SK-N-SH treated with all-trans-retinoic acid at 6 μM for 48 hours (cell line): Measurements from ENCODE around the gene DNAJC1.

ENCODE experiments used
- ATAC-seq: fragments of 200-7000 bp; cut with Tn5 transposase; 3 replicates; pipeline ENCODE4 v1.9.1; 2020; ENCODE audit warnings: mild to moderate bottlenecking, moderate library complexity
- ARNTL ChIP-seq: fragments of 450-650 bp; formaldehyde crosslinking; IDR thresholded peaks from 2 replicates; pipeline ENCODE4 v1.5.0; 2020; ENCODE audit warnings: low read depth, mild to moderate bottlenecking, moderate library complexity, borderline replicate concordance
- BACH2 ChIP-seq: fragments of 250-450 bp; sonication (Bioruptor Pico); IDR thresholded peaks from 2 replicates; pipeline ENCODE4 v1.9.0; 2021; ENCODE audit warnings: mild to moderate bottlenecking, borderline replicate concordance
- CSDC2 ChIP-seq: fragments of 250-450 bp; sonication (Bioruptor Pico); IDR thresholded peaks from 2 replicates; pipeline ENCODE4 v1.5.0; 2020; ENCODE audit warnings: mild to moderate bottlenecking, moderate library complexity
- ESRRG ChIP-seq: fragments of 250-450 bp; sonication (Bioruptor Pico); IDR thresholded peaks from 2 replicates; pipeline ENCODE4 v1.6.1; 2021; ENCODE audit warnings: mild to moderate bottlenecking
- GLIS3 ChIP-seq: fragments of 250-450 bp; sonication (Bioruptor Pico); IDR thresholded peaks from 2 replicates; pipeline ENCODE4 v1.5.0; 2020; ENCODE audit warnings: mild to moderate bottlenecking, moderate library complexity
- OSR1 ChIP-seq: fragments of 250-450 bp; sonication (Bioruptor Pico); IDR thresholded peaks from 2 replicates; pipeline ENCODE4 v1.8.0; 2022; ENCODE audit warnings: moderate library complexity, mild to moderate bottlenecking, inconsistent platforms
- PPARA ChIP-seq: fragments of 250-450 bp; sonication (Bioruptor Pico); IDR thresholded peaks from 2 replicates; pipeline ENCODE4 v1.5.0; 2020; ENCODE audit warnings: mild to moderate bottlenecking, borderline replicate concordance
- RARB ChIP-seq: fragments of 250-450 bp; sonication (Bioruptor Pico); IDR thresholded peaks from 2 replicates; pipeline ENCODE4 v1.8.0; 2021; ENCODE audit warnings: mild to moderate bottlenecking, moderate library complexity
- SNAI2 ChIP-seq: fragments of 250-450 bp; sonication (Bioruptor Pico); IDR thresholded peaks from 2 replicates; pipeline ENCODE4 v1.5.0; 2020; ENCODE audit warnings: mild to moderate bottlenecking, moderate library complexity
- TCF4 ChIP-seq: fragments of 250-450 bp; sonication (Bioruptor Pico); IDR thresholded peaks from 2 replicates; pipeline ENCODE4 v1.8.0; 2021; ENCODE audit warnings: mild to moderate bottlenecking, moderate library complexity, borderline replicate concordance
- TOX ChIP-seq: fragments of 250-450 bp; sonication (Bioruptor Pico); IDR thresholded peaks from 2 replicates; pipeline ENCODE4 v1.8.0; 2021; ENCODE audit warnings: mild to moderate bottlenecking, moderate library complexity, borderline replicate concordance
- ZC3H10 ChIP-seq: fragments of 250-450 bp; sonication (Bioruptor Pico); IDR thresholded peaks from 2 replicates; pipeline ENCODE4 v1.5.1; 2021; ENCODE audit warnings: mild to moderate bottlenecking, moderate library complexity
- ZFP3 ChIP-seq: fragments of 250-450 bp; sonication (Bioruptor Pico); IDR thresholded peaks from 2 replicates; pipeline ENCODE4 v1.5.0; 2020; ENCODE audit warnings: mild to moderate bottlenecking, moderate library complexity
- ZFP30 ChIP-seq: fragments of 450-650 bp; formaldehyde crosslinking; IDR thresholded peaks from 2 replicates; pipeline ENCODE4 v1.5.0; 2022; ENCODE audit warnings: mild to moderate bottlenecking, moderate library complexity
- ZNF565 ChIP-seq: fragments of 450-650 bp; formaldehyde crosslinking; conservative IDR thresholded peaks from 2 replicates; pipeline ENCODE4 v1.5.0; 2020; ENCODE audit warnings: low read depth, mild to moderate bottlenecking, moderate library complexity
- ZNF8 ChIP-seq: fragments of 450-650 bp; formaldehyde crosslinking; IDR thresholded peaks from 2 replicates; pipeline ENCODE4 v1.5.0; 2020; ENCODE audit warnings: mild to moderate bottlenecking, moderate library complexity
- TF ChIP-seq, protein P1 (sequence below): fragments of 250-450 bp; sonication (Bioruptor Pico); IDR thresholded peaks from 2 replicates; pipeline ENCODE4 v1.5.0; 2020; ENCODE audit warnings: mild to moderate bottlenecking, moderate library complexity
- TF ChIP-seq, protein P2 (sequence below): fragments of 250-450 bp; sonication (Bioruptor Pico); IDR thresholded peaks from 2 replicates; pipeline ENCODE4 v1.8.0; 2021; ENCODE audit warnings: low read depth, mild to moderate bottlenecking, moderate library complexity, borderline replicate concordance
- TF ChIP-seq, protein P3 (sequence below): fragments of 250-450 bp; sonication (Bioruptor Pico); IDR thresholded peaks from 2 replicates; pipeline ENCODE4 v1.5.1; 2020; ENCODE audit warnings: low read depth, mild to moderate bottlenecking, moderate library complexity
- TF ChIP-seq, protein P4 (sequence below): fragments of 250-450 bp; sonication (Bioruptor Pico); IDR thresholded peaks from 2 replicates; pipeline ENCODE4 v1.5.1; 2021; ENCODE audit warnings: mild to moderate bottlenecking, moderate library complexity
- TF ChIP-seq, protein P5 (sequence below): fragments of 250-450 bp; sonication (Bioruptor Pico); IDR thresholded peaks from 2 replicates; pipeline ENCODE4 v1.8.0; 2020; ENCODE audit warnings: mild to moderate bottlenecking, moderate library complexity, borderline replicate concordance

DNAJC1 gene

DNA sequence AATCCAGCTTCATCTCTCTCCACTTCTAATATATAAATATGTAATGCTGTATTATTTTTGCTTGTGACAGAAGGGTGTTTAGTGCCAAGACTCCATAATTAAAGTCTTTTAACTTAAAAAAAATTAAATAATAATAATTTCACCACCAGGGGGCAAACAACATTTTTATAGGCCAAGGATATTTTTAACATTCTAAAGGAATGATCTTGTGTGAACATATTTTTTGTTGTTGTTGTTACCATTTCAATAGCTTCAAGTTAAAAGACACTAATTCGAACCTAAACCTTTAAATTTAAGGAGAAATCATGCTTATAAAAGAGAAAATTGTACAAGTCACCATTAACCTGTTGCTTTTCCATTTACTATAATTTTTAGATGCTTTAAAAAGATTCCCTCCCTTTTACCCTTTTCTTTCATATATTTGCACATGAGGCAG lies 7.5 kb upstream of the DNAJC1 start:
- ATAC-seq: no peak
- no peak for TF ChIP-seq OSR1 (CRISPR knock-in tag)
- no peak for TF ChIP-seq RARB (CRISPR knock-in tag)
- no peak for TF ChIP-seq ZFP30 (CRISPR knock-in tag)
- TF ChIP-seq, protein P1, sequence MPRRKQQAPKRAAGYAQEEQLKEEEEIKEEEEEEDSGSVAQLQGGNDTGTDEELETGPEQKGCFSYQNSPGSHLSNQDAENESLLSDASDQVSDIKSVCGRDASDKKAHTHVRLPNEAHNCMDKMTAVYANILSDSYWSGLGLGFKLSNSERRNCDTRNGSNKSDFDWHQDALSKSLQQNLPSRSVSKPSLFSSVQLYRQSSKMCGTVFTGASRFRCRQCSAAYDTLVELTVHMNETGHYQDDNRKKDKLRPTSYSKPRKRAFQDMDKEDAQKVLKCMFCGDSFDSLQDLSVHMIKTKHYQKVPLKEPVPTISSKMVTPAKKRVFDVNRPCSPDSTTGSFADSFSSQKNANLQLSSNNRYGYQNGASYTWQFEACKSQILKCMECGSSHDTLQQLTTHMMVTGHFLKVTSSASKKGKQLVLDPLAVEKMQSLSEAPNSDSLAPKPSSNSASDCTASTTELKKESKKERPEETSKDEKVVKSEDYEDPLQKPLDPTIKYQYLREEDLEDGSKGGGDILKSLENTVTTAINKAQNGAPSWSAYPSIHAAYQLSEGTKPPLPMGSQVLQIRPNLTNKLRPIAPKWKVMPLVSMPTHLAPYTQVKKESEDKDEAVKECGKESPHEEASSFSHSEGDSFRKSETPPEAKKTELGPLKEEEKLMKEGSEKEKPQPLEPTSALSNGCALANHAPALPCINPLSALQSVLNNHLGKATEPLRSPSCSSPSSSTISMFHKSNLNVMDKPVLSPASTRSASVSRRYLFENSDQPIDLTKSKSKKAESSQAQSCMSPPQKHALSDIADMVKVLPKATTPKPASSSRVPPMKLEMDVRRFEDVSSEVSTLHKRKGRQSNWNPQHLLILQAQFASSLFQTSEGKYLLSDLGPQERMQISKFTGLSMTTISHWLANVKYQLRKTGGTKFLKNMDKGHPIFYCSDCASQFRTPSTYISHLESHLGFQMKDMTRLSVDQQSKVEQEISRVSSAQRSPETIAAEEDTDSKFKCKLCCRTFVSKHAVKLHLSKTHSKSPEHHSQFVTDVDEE (CRISPR knock-in tag): no peak
- TF ChIP-seq, protein P2, sequence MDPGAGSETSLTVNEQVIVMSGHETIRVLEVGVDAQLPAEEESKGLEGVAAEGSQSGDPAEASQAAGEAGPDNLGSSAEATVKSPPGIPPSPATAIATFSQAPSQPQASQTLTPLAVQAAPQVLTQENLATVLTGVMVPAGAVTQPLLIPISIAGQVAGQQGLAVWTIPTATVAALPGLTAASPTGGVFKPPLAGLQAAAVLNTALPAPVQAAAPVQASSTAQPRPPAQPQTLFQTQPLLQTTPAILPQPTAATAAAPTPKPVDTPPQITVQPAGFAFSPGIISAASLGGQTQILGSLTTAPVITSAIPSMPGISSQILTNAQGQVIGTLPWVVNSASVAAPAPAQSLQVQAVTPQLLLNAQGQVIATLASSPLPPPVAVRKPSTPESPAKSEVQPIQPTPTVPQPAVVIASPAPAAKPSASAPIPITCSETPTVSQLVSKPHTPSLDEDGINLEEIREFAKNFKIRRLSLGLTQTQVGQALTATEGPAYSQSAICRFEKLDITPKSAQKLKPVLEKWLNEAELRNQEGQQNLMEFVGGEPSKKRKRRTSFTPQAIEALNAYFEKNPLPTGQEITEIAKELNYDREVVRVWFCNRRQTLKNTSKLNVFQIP (CRISPR knock-in tag): no peak
- no peak for TF ChIP-seq ESRRG (CRISPR knock-in tag)
- TF ChIP-seq ZNF8: no peak
- TF ChIP-seq CSDC2 (CRISPR knock-in tag): no peak
- TF ChIP-seq ZNF565: no peak
- no peak for TF ChIP-seq ZFP3
- no peak for TF ChIP-seq SNAI2 (CRISPR knock-in tag)
- TF ChIP-seq TCF4 (CRISPR knock-in tag): no peak
- TF ChIP-seq, protein P3, sequence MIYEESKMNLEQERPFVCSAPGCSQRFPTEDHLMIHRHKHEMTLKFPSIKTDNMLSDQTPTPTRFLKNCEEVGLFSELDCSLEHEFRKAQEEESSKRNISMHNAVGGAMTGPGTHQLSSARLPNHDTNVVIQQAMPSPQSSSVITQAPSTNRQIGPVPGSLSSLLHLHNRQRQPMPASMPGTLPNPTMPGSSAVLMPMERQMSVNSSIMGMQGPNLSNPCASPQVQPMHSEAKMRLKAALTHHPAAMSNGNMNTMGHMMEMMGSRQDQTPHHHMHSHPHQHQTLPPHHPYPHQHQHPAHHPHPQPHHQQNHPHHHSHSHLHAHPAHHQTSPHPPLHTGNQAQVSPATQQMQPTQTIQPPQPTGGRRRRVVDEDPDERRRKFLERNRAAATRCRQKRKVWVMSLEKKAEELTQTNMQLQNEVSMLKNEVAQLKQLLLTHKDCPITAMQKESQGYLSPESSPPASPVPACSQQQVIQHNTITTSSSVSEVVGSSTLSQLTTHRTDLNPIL (CRISPR knock-in tag): no peak
- TF ChIP-seq ARNTL: no peak
- no peak for TF ChIP-seq PPARA (CRISPR knock-in tag)
- TF ChIP-seq, protein P4, sequence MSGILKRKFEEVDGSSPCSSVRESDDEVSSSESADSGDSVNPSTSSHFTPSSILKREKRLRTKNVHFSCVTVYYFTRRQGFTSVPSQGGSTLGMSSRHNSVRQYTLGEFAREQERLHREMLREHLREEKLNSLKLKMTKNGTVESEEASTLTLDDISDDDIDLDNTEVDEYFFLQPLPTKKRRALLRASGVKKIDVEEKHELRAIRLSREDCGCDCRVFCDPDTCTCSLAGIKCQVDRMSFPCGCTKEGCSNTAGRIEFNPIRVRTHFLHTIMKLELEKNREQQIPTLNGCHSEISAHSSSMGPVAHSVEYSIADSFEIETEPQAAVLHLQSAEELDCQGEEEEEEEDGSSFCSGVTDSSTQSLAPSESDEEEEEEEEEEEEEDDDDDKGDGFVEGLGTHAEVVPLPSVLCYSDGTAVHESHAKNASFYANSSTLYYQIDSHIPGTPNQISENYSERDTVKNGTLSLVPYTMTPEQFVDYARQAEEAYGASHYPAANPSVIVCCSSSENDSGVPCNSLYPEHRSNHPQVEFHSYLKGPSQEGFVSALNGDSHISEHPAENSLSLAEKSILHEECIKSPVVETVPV: no peak
- TF ChIP-seq ZC3H10 (CRISPR knock-in tag): no peak
- TF ChIP-seq BACH2 (CRISPR knock-in tag): no peak
- no peak for TF ChIP-seq TOX (CRISPR knock-in tag)

DNA sequence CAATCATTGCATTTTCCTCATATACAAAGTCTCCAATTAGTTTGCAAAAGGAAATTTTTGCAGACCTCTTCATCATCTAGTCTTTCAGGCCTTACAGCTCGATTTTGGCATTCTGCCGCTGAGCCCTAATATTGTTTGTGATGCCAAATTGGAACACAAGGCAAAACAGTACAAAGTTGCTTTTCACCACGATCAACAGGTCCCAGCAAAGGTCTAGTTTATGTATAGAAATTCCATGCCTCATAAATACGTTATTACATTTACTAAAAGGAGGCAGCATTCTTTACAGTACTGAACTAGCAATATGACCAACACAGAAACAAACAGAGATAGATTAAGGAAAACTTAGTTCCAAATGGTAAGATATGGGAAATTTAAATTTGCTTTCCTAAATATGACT lies 7.0 kb upstream of the DNAJC1 start:
- ATAC-seq: no peak
- TF ChIP-seq, protein P4: no peak
- TF ChIP-seq ZNF565 (no peak), SNAI2 (CRISPR knock-in tag) (no peak), ZFP30 (CRISPR knock-in tag) (no peak), ZC3H10 (CRISPR knock-in tag) (no peak), OSR1 (CRISPR knock-in tag) (no peak), ARNTL (no peak), GLIS3 (no peak), BACH2 (CRISPR knock-in tag) (no peak)
- TF ChIP-seq, protein P5, sequence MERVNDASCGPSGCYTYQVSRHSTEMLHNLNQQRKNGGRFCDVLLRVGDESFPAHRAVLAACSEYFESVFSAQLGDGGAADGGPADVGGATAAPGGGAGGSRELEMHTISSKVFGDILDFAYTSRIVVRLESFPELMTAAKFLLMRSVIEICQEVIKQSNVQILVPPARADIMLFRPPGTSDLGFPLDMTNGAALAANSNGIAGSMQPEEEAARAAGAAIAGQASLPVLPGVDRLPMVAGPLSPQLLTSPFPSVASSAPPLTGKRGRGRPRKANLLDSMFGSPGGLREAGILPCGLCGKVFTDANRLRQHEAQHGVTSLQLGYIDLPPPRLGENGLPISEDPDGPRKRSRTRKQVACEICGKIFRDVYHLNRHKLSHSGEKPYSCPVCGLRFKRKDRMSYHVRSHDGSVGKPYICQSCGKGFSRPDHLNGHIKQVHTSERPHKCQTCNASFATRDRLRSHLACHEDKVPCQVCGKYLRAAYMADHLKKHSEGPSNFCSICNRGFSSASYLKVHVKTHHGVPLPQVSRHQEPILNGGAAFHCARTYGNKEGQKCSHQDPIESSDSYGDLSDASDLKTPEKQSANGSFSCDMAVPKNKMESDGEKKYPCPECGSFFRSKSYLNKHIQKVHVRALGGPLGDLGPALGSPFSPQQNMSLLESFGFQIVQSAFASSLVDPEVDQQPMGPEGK: no peak
- TF ChIP-seq, protein P1 (CRISPR knock-in tag): no peak
- TF ChIP-seq, protein P2 (CRISPR knock-in tag): no peak
